Kidney (tissue), 14 donors: Measurements from ENCODE around the gene KCNS3. TPM values are rescaled to one million over a fixed set of nuclear protein-coding genes. Genes with fewer than 3 reads are reported as not detected.

Source experiments
- DNase-seq, 5 donors: peaks; one replicate each; pipeline ENCODE4 v3.0.0-alpha.2; 2013 to 2020
- FAIRE-seq: peaks from 2 replicates; lab custom pipeline; 2012; peaks lifted over from hg19 to GRCh38; lab: Jason Lieb, UNC
- H3K27ac ChIP-seq, 2 donors: one replicate each; pipeline ENCODE4 v1.7.0; 2013; ENCODE audit warnings: low read depth in 2 of 2, low read length in 2 of 2, inconsistent platforms in 1 of 2
- H3K27me3 ChIP-seq: one replicate; pipeline ENCODE4 v1.7.1; 2013; ENCODE audit warnings: low read length, inconsistent platforms; ENCODE audit not compliant: control insufficient read depth, insufficient read depth
- H3K36me3 ChIP-seq, 3 donors: one replicate each; pipeline versions ENCODE4 v1.7.0 to v1.7.1; 2013; ENCODE audit warnings: low read length in 3 of 3, control low read depth in 1 of 3, inconsistent platforms in 1 of 3; ENCODE audit not compliant: insufficient read depth in 3 of 3, control insufficient read depth in 2 of 3
- H3K4me1 ChIP-seq, 3 donors: one replicate each; pipeline versions ENCODE4 v1.7.0 to v1.7.1; 2013; ENCODE audit warnings: low read length in 3 of 3, inconsistent platforms in 1 of 3, low read depth in 1 of 3; ENCODE audit not compliant: control insufficient read depth in 2 of 3, insufficient read depth in 2 of 3
- H3K4me3 ChIP-seq, 3 donors: one replicate each; pipeline versions ENCODE4 v1.7.0 to v1.8.1; 2013; ENCODE audit warnings: low read length in 3 of 3, control low read depth in 1 of 3, inconsistent platforms in 1 of 3
- H3K9ac ChIP-seq, 3 donors: one replicate each; pipeline versions ENCODE4 v1.7.0 to v1.7.1; 2013; ENCODE audit warnings: low read length in 3 of 3, control low read depth in 1 of 3, inconsistent platforms in 1 of 3
- H3K9me3 ChIP-seq, 3 donors: one replicate each; pipeline versions ENCODE4 v1.7.0 to v1.7.1; 2013; ENCODE audit warnings: low read length in 3 of 3, control low read depth in 1 of 3, inconsistent platforms in 1 of 3; ENCODE audit not compliant: control insufficient read depth in 2 of 3, insufficient read depth in 1 of 3
- intact Hi-C: fragments of 100-400 bp; cut with DNase I; formaldehyde crosslinking; loops from one replicate; pipeline ENCODE4 v1.11.1; 2022
- polyA plus RNA-seq: library from polyadenylated mRNA; stranded (reverse); fragments of 350-450 nt; fragmentation: Illumina TruSeq; extraction: RNeasy Lipid Tissue Mini Kit (QIAGEN cat#74804); gene quantifications from one replicate; pipeline ENCODE4 v1.2.3, GENCODE V29; 2014; ENCODE audit warnings: low read depth, low replicate concordance; ENCODE audit not compliant: insufficient read depth
- total RNA-seq: library from RNA; stranded (reverse); fragmentation: NEBNext Ultra II Directional; extraction: Animal tissue kit (Norgen Biotek cat#: 25700); gene quantifications from one replicate; pipeline ENCODE4 v1.2.1, GENCODE V29; 2021
- TF ChIP-seq, protein P1 (sequence below): IDR thresholded peaks from 3 replicates; pipeline ENCODE4 v1.5.1; 2012; ENCODE audit warnings: mild to moderate bottlenecking, moderate library complexity, borderline replicate concordance; ENCODE audit not compliant: insufficient read depth; ENCODE audit errors: extremely low read depth
- donor health status: control.
- donor health status: control.
- donor health status: control.
- donor health status: control.
- donor health status: control.
- donor health status: DM: yes; HTN: yes; CAD: no.
- donor health status: Normal renal cell carcinoma (clear cell type).

The KCNS3 gene
- total and polyA plus RNA-seq, 2 donors from 2014 or later = 4.4 to 7.3 TPM

DNA sequence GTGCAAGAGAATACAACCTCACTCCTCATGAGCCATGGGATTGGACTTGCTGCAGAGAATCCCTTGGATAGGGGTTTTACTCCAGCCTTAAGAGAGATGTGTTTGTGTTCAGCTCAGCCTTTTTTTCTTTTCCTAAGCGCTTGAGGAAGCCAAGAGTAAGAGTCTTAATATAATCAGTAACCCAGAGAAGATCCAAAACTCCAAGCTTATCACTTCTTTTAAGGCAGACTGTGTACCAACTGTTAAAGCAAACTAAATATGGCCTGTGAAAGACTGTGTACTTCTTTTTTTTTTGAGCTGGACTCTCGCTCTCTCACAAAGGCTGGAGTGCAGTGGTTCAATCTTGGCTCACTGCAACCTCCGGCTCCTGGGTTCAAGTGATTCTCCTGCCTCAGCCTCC is 31.8 kb upstream of the KCNS3 start:
- DNase-seq (no peak), FAIRE-seq (no peak)
- Histone ChIP-seq H3K27me3 (no peaks in the 10 kb centered on the region), H3K36me3 (no peaks in the 10 kb centered on the region), H3K4me1 (no peaks in the 10 kb centered on the region), H3K9ac (no peak overlapping the region), H3K4me3 (no peak overlapping the region), H3K27ac (no peak overlapping the region), H3K9me3 (no peaks in the 10 kb centered on the region)
- TF ChIP-seq, protein P1, sequence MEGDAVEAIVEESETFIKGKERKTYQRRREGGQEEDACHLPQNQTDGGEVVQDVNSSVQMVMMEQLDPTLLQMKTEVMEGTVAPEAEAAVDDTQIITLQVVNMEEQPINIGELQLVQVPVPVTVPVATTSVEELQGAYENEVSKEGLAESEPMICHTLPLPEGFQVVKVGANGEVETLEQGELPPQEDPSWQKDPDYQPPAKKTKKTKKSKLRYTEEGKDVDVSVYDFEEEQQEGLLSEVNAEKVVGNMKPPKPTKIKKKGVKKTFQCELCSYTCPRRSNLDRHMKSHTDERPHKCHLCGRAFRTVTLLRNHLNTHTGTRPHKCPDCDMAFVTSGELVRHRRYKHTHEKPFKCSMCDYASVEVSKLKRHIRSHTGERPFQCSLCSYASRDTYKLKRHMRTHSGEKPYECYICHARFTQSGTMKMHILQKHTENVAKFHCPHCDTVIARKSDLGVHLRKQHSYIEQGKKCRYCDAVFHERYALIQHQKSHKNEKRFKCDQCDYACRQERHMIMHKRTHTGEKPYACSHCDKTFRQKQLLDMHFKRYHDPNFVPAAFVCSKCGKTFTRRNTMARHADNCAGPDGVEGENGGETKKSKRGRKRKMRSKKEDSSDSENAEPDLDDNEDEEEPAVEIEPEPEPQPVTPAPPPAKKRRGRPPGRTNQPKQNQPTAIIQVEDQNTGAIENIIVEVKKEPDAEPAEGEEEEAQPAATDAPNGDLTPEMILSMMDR = no peak
- intact Hi-C loops = no loop called here

DNA sequence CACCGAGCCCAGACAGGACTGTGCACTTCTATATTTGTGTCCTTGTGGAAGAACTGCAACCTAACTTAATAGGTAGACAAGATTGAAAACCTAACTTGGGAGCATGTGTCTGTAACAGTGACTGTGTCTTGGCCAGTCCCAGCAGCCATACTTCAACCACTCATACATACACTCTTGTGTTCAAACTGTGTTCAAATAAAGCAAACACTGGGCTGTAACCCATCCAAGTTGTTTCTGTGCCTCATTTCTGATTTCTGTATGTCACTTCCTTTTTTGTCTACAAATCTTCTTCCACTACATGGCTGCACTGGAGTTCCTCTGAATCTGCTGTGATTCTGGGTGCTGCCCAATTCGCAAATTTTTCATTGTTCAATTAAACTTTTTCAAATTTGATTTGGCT is 31.2 kb upstream of the KCNS3 start:
- DNase-seq (no peak), FAIRE-seq (no peak)
- intact Hi-C loops = no loop called here
- Histone ChIP-seq H3K4me1 (no peaks in the 10 kb centered on the region), H3K9me3 (no peaks in the 10 kb centered on the region), H3K9ac (no peak overlapping the region), H3K27ac (no peak overlapping the region), H3K4me3 (no peak overlapping the region), H3K27me3 (no peaks in the 10 kb centered on the region), H3K36me3 (no peaks in the 10 kb centered on the region)
- TF ChIP-seq, protein P1 = no peak

DNA sequence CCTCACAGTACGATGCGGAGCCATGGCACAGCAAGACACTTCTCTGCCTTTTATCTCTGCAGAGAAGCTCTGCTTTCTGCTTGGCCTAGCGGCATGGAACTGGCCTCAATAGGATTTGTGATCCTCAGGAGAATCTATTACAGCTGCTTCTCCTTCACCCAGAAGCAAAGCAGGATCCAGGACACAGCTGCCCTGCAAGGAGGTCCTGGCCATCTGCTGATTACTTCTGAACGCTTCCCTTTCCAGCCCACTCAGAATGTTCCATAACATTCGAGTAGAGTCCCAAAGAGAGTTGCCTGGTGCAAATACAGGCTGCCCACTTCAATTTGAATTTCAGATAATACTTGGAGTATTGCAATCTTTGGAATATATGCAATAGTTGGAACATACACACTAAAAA is 29.2 kb upstream of the KCNS3 start:
- FAIRE-seq (no peak), DNase-seq (no peak)
- no peak overlapping the region for H3K4me3 ChIP-seq
- no peak overlapping the region for H3K9ac ChIP-seq
- H3K9me3 ChIP-seq = no peaks in the 10 kb centered on the region
- no peaks in the 10 kb centered on the region for H3K27me3 ChIP-seq
- no peak overlapping the region for H3K27ac ChIP-seq
- intact Hi-C loops = no loop called here
- TF ChIP-seq, protein P1 = no peak
- no peaks in the 10 kb centered on the region for H3K4me1 ChIP-seq
- no peaks in the 10 kb centered on the region for H3K36me3 ChIP-seq

DNA sequence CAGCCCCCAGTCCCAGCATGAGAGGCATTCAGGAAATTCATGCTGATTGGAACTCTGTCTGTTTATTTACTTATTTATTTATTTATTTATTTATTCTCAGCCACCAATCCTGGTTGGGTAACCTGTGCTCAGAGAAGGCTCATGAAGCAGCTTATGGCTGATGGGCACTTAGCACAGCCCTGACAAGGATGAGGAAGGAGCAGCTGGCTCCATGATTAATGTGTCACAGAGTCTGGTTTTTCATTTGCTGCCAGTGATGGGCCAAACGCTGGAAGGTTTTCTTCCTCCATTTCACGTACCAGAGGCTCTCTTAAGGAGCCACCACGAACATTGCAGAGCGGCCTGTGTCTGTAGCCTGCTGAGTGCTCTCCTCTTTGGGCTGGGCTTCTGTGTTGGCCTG is 28.3 kb upstream of the KCNS3 start:
- H3K9ac ChIP-seq = no peak overlapping the region
- no peak overlapping the region for H3K4me3 ChIP-seq
- intact Hi-C loops = loop anchor here (10.0 kb wide), 1 partner anchor 525 kb away; no protein-coding TSS in a partner anchor
- no peak overlapping the region for H3K27ac ChIP-seq
- H3K36me3 ChIP-seq = no peaks in the 10 kb centered on the region
- no peaks in the 10 kb centered on the region for H3K27me3 ChIP-seq
- peak in 1 of 5 donors; percentile 22 for DNase-seq
- no peaks in the 10 kb centered on the region for H3K4me1 ChIP-seq
- H3K9me3 ChIP-seq = no peaks in the 10 kb centered on the region
- TF ChIP-seq, protein P1 = no peak
- FAIRE-seq = no peak
